GM19238 (cell line): ENCODE data around the gene RHOBTB3.

Source experiments
- DNase-seq: peaks from one replicate; pipeline ENCODE4 v3.0.0; 2011; ENCODE audit warnings: low spot score; ENCODE audit not compliant: insufficient read length

RHOBTB3 gene

GRCh38 chr5:95731571-95732554, 727 bp downstream of the RHOBTB3 start:
- DNase-seq: peak; percentile 12

- DNase-seq: no peak
Observed at GRCh38 chr5:95733107-95733665, 2.0 kb downstream of the RHOBTB3 start.

- DNase-seq: no peak
Observed at GRCh38 chr5:95734187-95734586, 3.1 kb downstream of the RHOBTB3 start.

GRCh38 chr5:95734906-95735305, 3.8 kb downstream of the RHOBTB3 start:
- no peak for DNase-seq

- DNase-seq: no peak
Observed at GRCh38 chr5:95735406-95735805, 4.3 kb downstream of the RHOBTB3 start.

- no peak for DNase-seq
Observed at GRCh38 chr5:95738072-95738471, 6.9 kb downstream of the RHOBTB3 start.

GRCh38 chr5:95738834-95739233, 7.7 kb downstream of the RHOBTB3 start:
- DNase-seq: no peak

- DNase-seq: no peak
Observed at GRCh38 chr5:95739857-95740256, 8.7 kb downstream of the RHOBTB3 start.

GRCh38 chr5:95741458-95741857, 10.3 kb downstream of the RHOBTB3 start:
- no peak for DNase-seq

- DNase-seq: no peak
Observed at GRCh38 chr5:95743232-95743631, 12.1 kb downstream of the RHOBTB3 start.

- DNase-seq: no peak
Observed at GRCh38 chr5:95743877-95744276, 12.7 kb downstream of the RHOBTB3 start.

GRCh38 chr5:95746194-95746593, 15.1 kb downstream of the RHOBTB3 start:
- no peak for DNase-seq

- no peak for DNase-seq
Observed at GRCh38 chr5:95746722-95747679, 15.9 kb downstream of the RHOBTB3 start.

GRCh38 chr5:95748133-95748532, 17.0 kb downstream of the RHOBTB3 start:
- DNase-seq: no peak

- no peak for DNase-seq
Observed at GRCh38 chr5:95754545-95754944, 23.4 kb downstream of the RHOBTB3 start.

- DNase-seq: no peak
Observed at GRCh38 chr5:95759005-95759404, 27.9 kb downstream of the RHOBTB3 start.

GRCh38 chr5:95759634-95760033, 28.5 kb downstream of the RHOBTB3 start:
- no peak for DNase-seq

- peak; percentile 47 for DNase-seq
Observed at GRCh38 chr5:95760273-95761191, 29.4 kb downstream of the RHOBTB3 start.

- DNase-seq: no peak
Observed at GRCh38 chr5:95761771-95762651, 30.9 kb downstream of the RHOBTB3 start.

- no peak for DNase-seq
Observed at GRCh38 chr5:95762652-95763041, 31.5 kb downstream of the RHOBTB3 start.
